8988T (cell line): ENCODE results near the gene UBE2S.
"Not testable (repeated sequence)": the region's sequence is repeated elsewhere in the genome, so short reads cannot be mapped to it uniquely, and the experiment has no call there.

Source experiments
- DNase-seq: peaks from one replicate; pipeline ENCODE4 v3.0.0; 2011

Gene UBE2S

GRCh38 chr19:55407550-55407799 is at the start of gene UBE2S:
UBE2S (minus strand) TSS chr19:55407788; CDS start chr19:55407589, 199 bp downstream.
- not testable (repeated sequence) for DNase-seq

DNA sequence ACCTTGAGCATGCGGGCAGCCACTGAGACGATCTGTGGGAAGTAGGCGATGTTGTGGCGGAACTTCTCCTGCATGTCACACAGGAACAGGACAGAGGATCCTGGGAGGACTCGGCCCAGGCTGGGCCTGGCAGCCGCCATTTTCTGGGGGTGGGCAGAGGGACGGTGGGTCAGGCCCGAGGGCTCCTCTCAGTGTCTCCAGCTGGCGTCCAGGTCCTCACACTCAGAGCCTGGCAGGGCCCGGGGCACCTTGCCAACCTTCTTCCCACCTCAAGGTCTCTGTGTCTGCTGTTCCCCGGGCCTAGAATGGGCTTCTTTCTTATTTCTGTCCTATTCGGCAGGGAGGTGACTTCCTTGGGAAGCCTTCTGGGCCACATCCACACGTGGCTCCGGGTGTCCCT is 48.8 kb upstream of the UBE2S start:
- no peak for DNase-seq

- no peak for DNase-seq
Observed at GRCh38 chr19:55455576-55456235, 48.1 kb upstream of the UBE2S start.

- DNase-seq: peak; percentile 83
Observed at GRCh38 chr19:55454787-55455243, 47.2 kb upstream of the UBE2S start.

DNA sequence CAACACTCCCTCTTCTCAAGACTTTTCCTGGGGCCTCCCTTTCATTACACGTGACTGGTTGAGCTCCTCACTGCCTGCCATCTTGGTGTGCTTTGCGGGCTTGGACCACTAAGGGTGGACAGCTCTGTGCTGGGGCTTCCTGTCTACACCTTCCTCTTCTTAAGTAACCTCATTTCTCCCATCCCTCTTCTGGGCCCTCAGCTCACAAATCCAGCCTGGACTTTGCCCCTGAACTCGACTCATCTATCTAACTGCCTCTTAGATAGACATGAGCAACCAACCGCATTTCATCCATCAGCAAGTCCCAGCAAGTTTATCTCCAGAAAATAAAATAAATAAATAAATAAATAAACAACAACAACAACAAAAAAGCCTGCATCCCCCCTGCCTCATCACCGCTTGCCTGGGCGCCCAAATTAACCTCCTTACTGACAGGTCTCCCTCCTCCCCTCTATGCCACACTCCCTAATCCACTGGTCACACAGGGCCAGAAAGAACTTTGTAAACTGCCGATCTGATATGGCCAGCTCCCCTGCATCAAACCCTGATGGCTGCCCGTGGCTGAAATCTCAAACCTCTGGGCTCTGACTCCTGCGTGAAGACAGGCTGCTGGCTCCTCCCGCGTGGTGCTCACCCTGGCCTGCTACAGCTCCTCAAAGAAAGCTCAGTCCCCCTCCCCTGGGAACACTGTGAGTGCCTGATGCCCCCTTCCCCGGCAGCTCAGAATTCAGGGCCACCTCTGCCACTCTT is 46.1 kb upstream of the UBE2S start:
- DNase-seq: no peak

DNA sequence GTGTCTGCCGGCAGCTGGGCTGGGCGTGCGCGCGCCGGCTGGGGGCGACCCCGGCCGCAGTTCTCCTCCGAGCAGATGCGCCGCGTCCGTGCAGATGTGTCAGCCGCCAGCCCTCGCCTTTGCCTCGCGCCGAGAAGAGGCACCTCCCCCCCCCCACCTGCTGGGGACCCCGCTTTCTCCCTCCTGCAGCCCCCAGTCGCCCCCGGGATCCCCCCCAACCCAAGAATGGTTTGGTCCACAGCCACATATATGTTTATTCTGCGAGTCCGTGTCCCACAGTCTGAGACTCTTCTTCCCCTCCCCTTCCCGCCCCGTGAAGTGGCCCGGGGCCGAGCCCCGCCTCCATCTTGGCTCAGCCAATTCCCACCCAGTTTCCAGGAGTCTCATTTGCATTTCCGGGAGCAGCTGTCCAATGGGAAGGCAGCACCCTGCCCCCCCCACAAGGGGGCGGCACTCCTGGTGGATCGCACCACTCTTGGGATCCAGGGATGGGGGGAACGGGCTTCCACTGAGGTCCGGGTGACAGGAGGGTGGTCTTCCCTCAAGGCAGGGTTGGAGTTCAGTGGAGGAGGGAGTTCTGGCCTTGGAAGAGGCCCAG is 45.3 kb upstream of the UBE2S start:
- peak; percentile 83 for DNase-seq

GRCh38 chr19:55451965-55452748 is 44.6 kb upstream of the UBE2S start:
- no peak for DNase-seq

- no peak for DNase-seq
Observed at GRCh38 chr19:55451163-55451964, 43.8 kb upstream of the UBE2S start.

- DNase-seq: no peak
Observed at GRCh38 chr19:55449469-55449868, 41.9 kb upstream of the UBE2S start.

DNA sequence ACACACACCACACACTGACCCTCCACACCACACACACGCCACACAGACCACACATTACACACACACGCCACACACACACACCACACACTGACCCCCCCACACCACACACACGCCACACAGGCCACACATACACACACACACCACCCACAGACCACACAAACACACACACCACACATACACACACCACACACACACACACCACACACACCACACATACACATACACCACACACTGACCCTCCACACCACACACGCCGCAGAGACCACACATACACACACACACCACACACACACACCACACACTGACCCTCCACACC is 40.5 kb upstream of the UBE2S start:
- not testable (repeated sequence) for DNase-seq

DNA sequence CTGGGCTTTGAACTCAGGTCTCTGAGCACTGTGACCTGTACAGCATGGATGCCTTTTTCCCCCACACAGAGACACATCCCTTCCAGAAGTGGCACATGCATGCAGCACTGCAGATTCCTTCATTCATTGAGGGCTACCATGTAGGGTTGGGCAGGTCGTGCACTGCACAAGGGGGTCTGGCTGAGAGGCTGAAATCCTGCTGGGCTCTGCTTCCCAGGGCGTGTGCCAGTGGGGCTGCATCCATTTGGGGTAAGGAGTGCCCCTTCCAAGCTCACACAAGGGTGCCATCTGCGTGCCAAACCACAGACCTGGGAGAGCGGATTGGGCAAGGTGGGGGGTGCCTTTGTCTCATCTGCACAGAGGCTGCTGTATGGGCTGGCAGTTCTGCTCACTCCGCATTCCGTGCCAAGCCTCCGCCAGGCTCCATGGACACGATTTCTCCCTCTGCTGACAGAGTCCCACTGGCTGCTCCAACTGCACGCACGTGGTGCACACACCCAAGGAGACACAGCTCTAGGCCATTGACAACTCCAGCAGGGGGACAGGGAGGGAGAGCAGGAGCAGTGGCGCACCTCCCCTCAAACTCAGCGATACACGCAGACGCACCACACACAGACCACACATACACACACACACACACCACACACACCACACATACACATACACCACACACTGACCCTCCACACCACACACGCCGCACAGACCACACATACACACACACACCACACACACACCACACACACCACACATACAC is 40.0 kb upstream of the UBE2S start:
- peak; percentile 71 for DNase-seq

DNA sequence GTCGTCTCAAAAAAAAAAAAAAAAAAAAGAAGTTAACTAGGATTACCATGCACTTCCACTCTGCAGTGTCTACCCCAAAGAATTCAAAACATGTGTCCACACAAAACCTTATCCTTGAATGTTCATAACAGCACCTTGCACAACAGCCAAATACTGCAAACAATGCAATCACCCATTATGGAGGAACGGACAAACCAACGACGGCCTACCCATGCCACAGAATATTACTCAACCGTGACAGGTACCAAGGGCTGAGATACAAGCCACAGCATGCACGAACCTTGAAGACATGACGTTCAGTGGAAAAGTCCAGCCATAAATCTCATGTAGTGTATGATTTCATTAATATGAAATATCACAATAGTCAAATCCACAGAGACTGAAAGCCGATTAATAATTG is 38.5 kb upstream of the UBE2S start:
- DNase-seq: no peak

GRCh38 chr19:55444646-55445045 is 37.1 kb upstream of the UBE2S start:
- DNase-seq: no peak

DNA sequence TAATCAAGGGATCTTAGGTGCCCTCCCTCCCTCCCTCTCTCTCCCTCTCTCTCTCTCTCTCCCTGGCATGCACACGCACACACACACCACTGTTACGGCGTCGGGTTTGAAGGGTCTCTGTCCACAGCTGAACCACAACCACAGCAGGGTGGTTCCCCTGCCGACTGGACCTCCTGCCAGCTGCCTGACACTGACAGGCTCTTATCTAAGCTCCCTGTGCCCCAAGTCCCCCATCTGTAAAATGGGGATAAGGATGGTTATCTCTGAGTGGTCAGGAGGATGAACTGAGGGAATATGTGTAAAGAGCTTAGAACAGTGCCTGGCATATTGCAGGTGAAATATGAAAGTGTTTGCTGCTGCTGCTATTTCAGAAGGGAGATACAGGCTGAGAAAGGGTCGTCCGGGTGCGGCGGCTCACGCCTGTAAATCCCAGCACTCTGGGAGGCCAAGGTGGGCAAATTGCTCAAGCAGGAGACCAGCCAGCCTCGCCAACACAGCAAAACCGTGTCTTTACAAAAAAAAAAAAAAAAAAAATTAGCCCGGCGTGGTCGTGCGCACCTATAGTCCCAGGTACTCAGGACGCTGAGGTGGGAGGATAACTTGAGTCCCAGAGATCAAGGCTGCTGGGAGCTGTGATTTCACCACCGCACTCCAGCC is 36.4 kb upstream of the UBE2S start:
- no peak for DNase-seq

DNA sequence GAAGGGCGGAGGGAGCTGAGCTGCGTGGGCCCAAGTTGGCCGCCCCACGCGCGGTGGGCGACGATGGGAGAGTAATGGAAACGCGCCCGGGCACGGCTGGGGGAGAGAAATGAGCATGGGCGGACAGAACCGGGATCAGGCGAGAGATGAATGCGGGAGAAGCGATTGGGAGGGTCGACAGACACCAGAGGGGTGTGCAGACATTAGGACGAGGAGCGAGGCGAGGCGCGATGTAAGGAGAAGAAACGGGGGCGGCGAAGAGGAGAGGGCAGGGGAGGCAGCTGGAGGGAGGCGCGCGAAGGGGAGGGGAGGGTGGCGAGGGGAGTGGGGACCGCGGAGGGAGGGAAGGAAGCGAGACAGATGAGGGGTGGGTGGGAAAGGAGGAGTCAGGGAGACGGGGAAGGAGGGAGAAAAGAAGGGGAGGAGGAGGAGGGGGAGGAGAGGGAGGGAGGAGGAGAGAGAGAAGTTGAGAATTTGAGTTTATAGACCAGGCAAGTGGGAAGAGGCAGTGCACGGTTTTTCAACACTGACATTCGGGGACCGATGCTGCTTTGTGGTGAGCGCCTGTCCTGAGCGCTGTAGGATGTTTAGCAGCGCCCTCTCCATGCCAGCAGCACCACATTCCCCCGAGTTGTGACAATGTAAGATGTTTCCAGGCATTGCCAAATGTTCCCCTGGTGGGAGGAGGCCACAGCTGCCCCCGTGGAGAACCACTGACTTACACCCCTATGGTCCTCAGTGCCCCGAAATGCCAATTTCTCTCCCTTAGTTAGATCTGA is 35.6 kb upstream of the UBE2S start, which contains the start of gene SHISA7:
Gene SHISA7, minus strand, starts transcription at position 256 of the 779 bp plus-strand sequence. CDS start 437 bp downstream, outside the sequence.
- DNase-seq: no peak

- no peak for DNase-seq
Observed at GRCh38 chr19:55442372-55442961, 34.9 kb upstream of the UBE2S start.

DNA sequence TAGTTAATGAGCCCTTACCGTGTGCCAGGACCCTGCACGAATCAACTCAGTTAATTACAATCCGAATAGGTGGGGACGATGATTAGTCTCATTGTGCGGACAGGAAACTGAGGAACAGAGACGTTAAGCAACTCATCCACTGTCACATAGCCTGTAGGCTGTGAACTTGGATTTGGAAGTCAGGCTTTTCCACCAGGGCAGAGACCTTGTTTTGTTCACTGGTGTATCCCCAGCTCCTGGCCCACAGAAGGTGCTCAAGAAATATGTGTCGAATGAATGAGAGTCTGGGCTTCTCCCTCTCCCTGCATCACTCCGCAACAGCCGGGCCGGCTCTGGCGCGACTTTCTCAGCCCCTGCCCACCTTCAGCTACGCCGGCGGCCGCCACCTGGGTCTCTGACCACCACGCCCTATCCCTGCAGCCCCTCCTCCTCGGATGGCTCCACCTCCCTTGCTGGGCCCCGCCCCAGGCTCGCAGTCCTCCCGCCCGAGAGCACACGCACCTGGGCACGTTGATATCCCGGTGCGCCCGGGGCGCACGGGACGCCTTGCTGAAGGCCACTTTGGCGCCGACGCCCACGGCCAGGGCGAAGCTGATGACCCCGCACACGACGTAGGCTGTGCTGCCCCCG is 34.2 kb upstream of the UBE2S start:
- no peak for DNase-seq

DNA sequence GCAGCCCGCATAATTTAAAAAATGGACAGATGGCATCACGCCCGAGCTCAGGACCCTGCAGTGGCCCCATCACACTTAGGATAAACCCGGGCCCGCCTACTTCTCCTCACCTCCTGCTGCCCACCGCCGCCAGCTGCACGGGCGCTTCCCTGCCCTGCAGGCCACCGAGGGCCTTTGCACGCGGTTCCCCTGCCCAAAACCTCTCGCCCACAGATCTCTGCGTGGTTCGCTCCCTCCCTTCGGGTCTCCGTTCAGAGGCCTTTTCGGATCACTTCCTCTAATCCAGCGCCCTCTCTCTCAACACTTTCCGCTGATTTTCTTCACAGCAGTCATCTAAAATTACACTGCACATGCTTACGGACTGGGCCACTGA is 33.7 kb upstream of the UBE2S start:
- no peak for DNase-seq

DNA sequence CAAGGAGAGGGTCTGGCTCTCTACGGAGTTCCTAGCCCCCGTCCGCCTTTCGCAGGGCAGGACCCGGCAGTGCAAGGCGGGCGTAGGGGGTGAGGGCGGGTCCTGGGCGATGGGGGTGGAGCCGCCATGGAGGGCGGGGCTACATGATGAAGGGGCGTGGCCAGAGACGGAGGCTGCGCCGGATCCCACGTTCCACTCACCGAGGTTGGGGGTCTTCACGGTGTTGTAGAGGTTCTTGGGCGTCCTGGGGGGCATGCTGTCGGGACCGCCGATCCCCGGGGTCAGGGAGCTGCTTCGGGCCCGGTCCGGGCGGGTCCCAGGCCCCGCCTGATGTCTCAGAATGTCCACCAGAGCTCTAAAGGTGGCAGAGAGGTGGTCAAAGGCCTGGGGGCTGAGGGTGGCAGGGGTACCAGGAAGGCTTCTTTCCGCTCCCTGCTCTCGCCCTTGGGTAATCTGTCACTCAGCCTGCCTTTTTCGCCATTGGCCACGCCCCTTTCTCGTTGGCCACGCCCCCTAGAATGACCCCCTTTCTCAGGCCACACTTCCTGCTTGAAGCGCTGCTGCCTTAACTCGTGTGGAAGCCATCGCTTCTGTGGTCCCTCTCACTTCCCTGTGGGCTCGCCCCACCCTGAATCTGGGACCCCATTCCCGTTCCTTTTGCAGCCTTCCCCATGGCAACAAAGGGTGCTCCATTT is 33.0 kb upstream of the UBE2S start:
- no peak for DNase-seq
